ENCODE data around the gene CDC73. TPM values are rescaled to one million over a fixed set of nuclear protein-coding genes. Genes with fewer than 3 reads are reported as not detected.

The CDC73 gene
- total and polyA plus RNA-seq, 2 of the 13 experiments (the other 11 are each of a cell fraction or from before 2014, with no cell fraction given): 20.2 to 26.3 TPM

GRCh38 chr1:193114485-193115095, 7.2 kb upstream of the CDC73 start (continued):
- TF ChIP-seq, protein P1, sequence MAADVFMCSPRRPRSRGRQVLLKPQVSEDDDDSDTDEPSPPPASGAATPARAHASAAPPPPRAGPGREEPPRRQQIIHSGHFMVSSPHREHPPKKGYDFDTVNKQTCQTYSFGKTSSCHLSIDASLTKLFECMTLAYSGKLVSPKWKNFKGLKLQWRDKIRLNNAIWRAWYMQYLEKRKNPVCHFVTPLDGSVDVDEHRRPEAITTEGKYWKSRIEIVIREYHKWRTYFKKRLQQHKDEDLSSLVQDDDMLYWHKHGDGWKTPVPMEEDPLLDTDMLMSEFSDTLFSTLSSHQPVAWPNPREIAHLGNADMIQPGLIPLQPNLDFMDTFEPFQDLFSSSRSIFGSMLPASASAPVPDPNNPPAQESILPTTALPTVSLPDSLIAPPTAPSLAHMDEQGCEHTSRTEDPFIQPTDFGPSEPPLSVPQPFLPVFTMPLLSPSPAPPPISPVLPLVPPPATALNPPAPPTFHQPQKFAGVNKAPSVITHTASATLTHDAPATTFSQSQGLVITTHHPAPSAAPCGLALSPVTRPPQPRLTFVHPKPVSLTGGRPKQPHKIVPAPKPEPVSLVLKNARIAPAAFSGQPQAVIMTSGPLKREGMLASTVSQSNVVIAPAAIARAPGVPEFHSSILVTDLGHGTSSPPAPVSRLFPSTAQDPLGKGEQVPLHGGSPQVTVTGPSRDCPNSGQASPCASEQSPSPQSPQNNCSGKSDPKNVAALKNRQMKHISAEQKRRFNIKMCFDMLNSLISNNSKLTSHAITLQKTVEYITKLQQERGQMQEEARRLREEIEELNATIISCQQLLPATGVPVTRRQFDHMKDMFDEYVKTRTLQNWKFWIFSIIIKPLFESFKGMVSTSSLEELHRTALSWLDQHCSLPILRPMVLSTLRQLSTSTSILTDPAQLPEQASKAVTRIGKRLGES (CRISPR knock-in tag; IDR thresholded peaks at IDR 0.05; ENCODE audit: borderline replicate concordance): no peak
- TF ChIP-seq KDM1A (CRISPR knock-in tag; IDR thresholded peaks at IDR 0.05): no peak
- no peak for TF ChIP-seq ZNF33B (CRISPR knock-in tag; IDR thresholded peaks at IDR 0.05)
- TF ChIP-seq POLR2A (IDR thresholded peaks at IDR 0.05; ENCODE audit: insufficient read depth in 1 of 2, low read depth in 2 of 2, low read length in 2 of 2): no peak
- TF ChIP-seq HDAC6 (IDR thresholded peaks at IDR 0.05; ENCODE audit: low read depth, low read length): no peak
- no peak for TF ChIP-seq ZNF124 (CRISPR knock-in tag; IDR thresholded peaks at IDR 0.05)
- TF ChIP-seq REL (CRISPR knock-in tag; conservative IDR thresholded peaks at IDR 0.05): no peak
- TF ChIP-seq XBP1 (CRISPR knock-in tag; IDR thresholded peaks at IDR 0.05): no peak
- no peak for TF ChIP-seq IRF9 (CRISPR knock-in tag; IDR thresholded peaks at IDR 0.05; ENCODE audit: borderline replicate concordance)
- no peak for TF ChIP-seq NPAS2 (CRISPR knock-in tag; IDR thresholded peaks at IDR 0.05; ENCODE audit: borderline replicate concordance)
- peak; percentile 31; the same call in 1 of the 2 replicates for TF ChIP-seq NR2F6 (IDR thresholded peaks at IDR 0.05)
- TF ChIP-seq NR2F6 (CRISPR knock-in tag; IDR thresholded peaks at IDR 0.05): 0 out of 2 replicates have a peak, but pooled peaks have one; percentile 41
- TF ChIP-seq ZNF496 (CRISPR knock-in tag; IDR thresholded peaks at IDR 0.05; ENCODE audit: insufficient replicate concordance): no peak
- TF ChIP-seq ZBTB33 (CRISPR knock-in tag; IDR thresholded peaks at IDR 0.05): no peak
- no peak for TF ChIP-seq HES4 (CRISPR knock-in tag; IDR thresholded peaks at IDR 0.05; ENCODE audit: borderline replicate concordance)
- no peak for TF ChIP-seq CCDC6 (CRISPR knock-in tag; IDR thresholded peaks at IDR 0.05)
- no peak for TF ChIP-seq SOX13 (IDR thresholded peaks at IDR 0.05)
- TF ChIP-seq SOX13 (CRISPR knock-in tag; conservative IDR thresholded peaks at IDR 0.05 in 1 of 2, IDR thresholded peaks at IDR 0.05 in 1 of 2): peak in 1 of 2 experiments; percentile 79; a peak in 2 of 4 replicates
- no peak for TF ChIP-seq ZFY (CRISPR knock-in tag; IDR thresholded peaks at IDR 0.05)
- no peak for TF ChIP-seq FOXA1 (IDR thresholded peaks at IDR 0.05)
- TF ChIP-seq FOXA1 (CRISPR knock-in tag; IDR thresholded peaks at IDR 0.05): peak; percentile 67
- no peak for TF ChIP-seq ZFAT (CRISPR knock-in tag; conservative IDR thresholded peaks at IDR 0.05)
- TF ChIP-seq GTF2F1 (IDR thresholded peaks at IDR 0.05; ENCODE audit: low read length): no peak
- TF ChIP-seq, protein P2, sequence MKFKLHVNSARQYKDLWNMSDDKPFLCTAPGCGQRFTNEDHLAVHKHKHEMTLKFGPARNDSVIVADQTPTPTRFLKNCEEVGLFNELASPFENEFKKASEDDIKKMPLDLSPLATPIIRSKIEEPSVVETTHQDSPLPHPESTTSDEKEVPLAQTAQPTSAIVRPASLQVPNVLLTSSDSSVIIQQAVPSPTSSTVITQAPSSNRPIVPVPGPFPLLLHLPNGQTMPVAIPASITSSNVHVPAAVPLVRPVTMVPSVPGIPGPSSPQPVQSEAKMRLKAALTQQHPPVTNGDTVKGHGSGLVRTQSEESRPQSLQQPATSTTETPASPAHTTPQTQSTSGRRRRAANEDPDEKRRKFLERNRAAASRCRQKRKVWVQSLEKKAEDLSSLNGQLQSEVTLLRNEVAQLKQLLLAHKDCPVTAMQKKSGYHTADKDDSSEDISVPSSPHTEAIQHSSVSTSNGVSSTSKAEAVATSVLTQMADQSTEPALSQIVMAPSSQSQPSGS (CRISPR knock-in tag; IDR thresholded peaks at IDR 0.05): no peak
- TF ChIP-seq ZNF44 (CRISPR knock-in tag; IDR thresholded peaks at IDR 0.05): no peak
- no peak for TF ChIP-seq AHR (CRISPR knock-in tag; IDR thresholded peaks at IDR 0.05)

All from HepG2 (cell line).